ENCODE results near the gene PWWP2B. TPM values are rescaled to one million over a fixed set of nuclear protein-coding genes. Genes with fewer than 3 reads are reported as not detected.

Gene PWWP2B
- total RNA-seq, 2 donors from 2014 or later: 33.8 to 61.0 TPM

- intact Hi-C loops (cut with DNase I): no loop called here
- no peaks in the 10 kb centered on the region for H3K9me3 ChIP-seq
Measured at GRCh38 chr10:132415255-132415654, 18.3 kb downstream of the PWWP2B start.

GRCh38 chr10:132415956-132416355 is 19.0 kb downstream of the PWWP2B start:
- H3K4me1 ChIP-seq: peaks cover 43% of the 10 kb centered on the region
- H3K27ac ChIP-seq: no peak overlapping the region
- H3K36me3 ChIP-seq: no peaks in the 10 kb centered on the region
- H3K9ac ChIP-seq (ENCODE audit: low read depth in 2 of 2, low read length in 2 of 2): no peak overlapping the region
- no peak for DNase-seq
- H3K9me3 ChIP-seq: no peaks in the 10 kb centered on the region
- no peak overlapping the region for H3K4me3 ChIP-seq
- intact Hi-C loops (cut with DNase I): no loop called here
- H3K27me3 ChIP-seq: no peaks in the 10 kb centered on the region
- TF ChIP-seq CTCF (IDR thresholded peaks at IDR 0.05): no peak

More at GRCh38 chr10:132415255-132415654, 18.3 kb downstream of the PWWP2B start:
- no peaks in the 10 kb centered on the region for H3K27me3 ChIP-seq
- H3K4me3 ChIP-seq: no peak overlapping the region
- no peak for DNase-seq
- H3K36me3 ChIP-seq: no peaks in the 10 kb centered on the region
- TF ChIP-seq CTCF (IDR thresholded peaks at IDR 0.05): no peak
- H3K9ac ChIP-seq (ENCODE audit: low read depth in 2 of 2, low read length in 2 of 2): peak overlapping the region in 1 of 2 donors; percentile 1
- peaks cover 36% of the 10 kb centered on the region for H3K4me1 ChIP-seq
- H3K27ac ChIP-seq: no peak overlapping the region

- no peak for DNase-seq
- H3K27me3 ChIP-seq: no peaks in the 10 kb centered on the region
- no peaks in the 10 kb centered on the region for H3K36me3 ChIP-seq
- TF ChIP-seq CTCF (IDR thresholded peaks at IDR 0.05): no peak
- no peak overlapping the region for H3K4me3 ChIP-seq
- H3K9ac ChIP-seq (ENCODE audit: low read depth in 2 of 2, low read length in 2 of 2): peak overlapping the region; percentile 52 to 59
- peaks cover 45% of the 10 kb centered on the region for H3K4me1 ChIP-seq
- H3K27ac ChIP-seq: peak overlapping the region; percentile 71
- no peaks in the 10 kb centered on the region for H3K9me3 ChIP-seq
- intact Hi-C loops (cut with DNase I): no loop called here
Measured at GRCh38 chr10:132416566-132417256, 19.7 kb downstream of the PWWP2B start.

- DNase-seq: no peak
- H3K27me3 ChIP-seq: no peaks in the 10 kb centered on the region
- peak overlapping the region; percentile 59 to 60 for H3K9ac ChIP-seq (ENCODE audit: low read depth in 2 of 2, low read length in 2 of 2)
- no peaks in the 10 kb centered on the region for H3K36me3 ChIP-seq
- H3K4me1 ChIP-seq: peaks cover 48% of the 10 kb centered on the region
- no peak for TF ChIP-seq CTCF (IDR thresholded peaks at IDR 0.05)
- H3K27ac ChIP-seq: peak overlapping the region; percentile 71
- H3K9me3 ChIP-seq: no peaks in the 10 kb centered on the region
- intact Hi-C loops (cut with DNase I): no loop called here
- H3K4me3 ChIP-seq: no peak overlapping the region
Measured at GRCh38 chr10:132417257-132417910, 20.4 kb downstream of the PWWP2B start.

- Histone ChIP-seq H3K9ac (ENCODE audit: low read depth in 2 of 2, low read length in 2 of 2) (peak overlapping the region; percentile 59 to 80), H3K9me3 (no peaks in the 10 kb centered on the region), H3K4me3 (no peak overlapping the region), H3K4me1 (peaks cover 48% of the 10 kb centered on the region), H3K36me3 (no peaks in the 10 kb centered on the region), H3K27me3 (no peaks in the 10 kb centered on the region), H3K27ac (peak overlapping the region; percentile 71)
- no peak for TF ChIP-seq CTCF (IDR thresholded peaks at IDR 0.05)
- intact Hi-C loops (cut with DNase I): no loop called here
- DNase-seq: no peak
Measured at GRCh38 chr10:132417957-132418441, 21.0 kb downstream of the PWWP2B start.
